ENCODE measurements around the gene UNC5A. TPM values are rescaled to one million over a fixed set of nuclear protein-coding genes. Genes with fewer than 3 reads are reported as not detected.

UNC5A gene
- total RNA-seq, 1 experiment from 2014 or later = 0.07 TPM

- Histone ChIP-seq H3K4me2 (ENCODE audit: low read length) (no peak overlapping the region), H2AFZ (ENCODE audit: low read length) (no peak overlapping the region), H3K27me3 (ENCODE audit: low read length) (peaks cover 13% of the 10 kb centered on the region), H3F3A (ENCODE audit: low read length, unreplicated experiment) (no peaks in the 10 kb centered on the region), H3K9me3 (ENCODE audit: low read length) (no peaks in the 10 kb centered on the region), H3K36me3 (ENCODE audit: low read depth, low read length) (no peaks in the 10 kb centered on the region), H4K20me1 (ENCODE audit: low read length) (no peaks in the 10 kb centered on the region), H3K27ac (ENCODE audit: low read length) (no peak overlapping the region), H3K9ac (ENCODE audit: low read length) (no peak overlapping the region), H3K9me2 (replicated peaks; ENCODE audit: low read length) (no peaks in the 10 kb centered on the region), H3K79me2 (ENCODE audit: low read length) (no peaks in the 10 kb centered on the region), H3K4me3 (ENCODE audit: low read length) (no peak overlapping the region), H3K4me1 (ENCODE audit: insufficient read depth, low read length) (no peaks in the 10 kb centered on the region)
- DNase-seq (no peak), ATAC-seq (no peak)
- CTCF ChIA-PET = no interaction called here
- intact Hi-C loops (cut with micrococcal nuclease) = no loop called here
- BruUV-seq (replicated peaks) = no TSS peak
- TF ChIP-seq EZH2 (IDR thresholded peaks at IDR 0.05; ENCODE audit: low read length, unreplicated experiment) = no peak
- TF ChIP-seq EZH2phosphoT487 (IDR thresholded peaks at IDR 0.05; ENCODE audit: borderline replicate concordance, low read length) = no peak
- TF ChIP-seq CTCF (conservative IDR thresholded peaks at IDR 0.05; ENCODE audit: low read depth, low read length) = no peak
- POLR2A ChIA-PET (ENCODE audit: unreplicated experiment) = no interaction called here
These were observed 69.5 kb downstream of the UNC5A start for GRCh38 chr5:176879663-176880361.

DNA sequence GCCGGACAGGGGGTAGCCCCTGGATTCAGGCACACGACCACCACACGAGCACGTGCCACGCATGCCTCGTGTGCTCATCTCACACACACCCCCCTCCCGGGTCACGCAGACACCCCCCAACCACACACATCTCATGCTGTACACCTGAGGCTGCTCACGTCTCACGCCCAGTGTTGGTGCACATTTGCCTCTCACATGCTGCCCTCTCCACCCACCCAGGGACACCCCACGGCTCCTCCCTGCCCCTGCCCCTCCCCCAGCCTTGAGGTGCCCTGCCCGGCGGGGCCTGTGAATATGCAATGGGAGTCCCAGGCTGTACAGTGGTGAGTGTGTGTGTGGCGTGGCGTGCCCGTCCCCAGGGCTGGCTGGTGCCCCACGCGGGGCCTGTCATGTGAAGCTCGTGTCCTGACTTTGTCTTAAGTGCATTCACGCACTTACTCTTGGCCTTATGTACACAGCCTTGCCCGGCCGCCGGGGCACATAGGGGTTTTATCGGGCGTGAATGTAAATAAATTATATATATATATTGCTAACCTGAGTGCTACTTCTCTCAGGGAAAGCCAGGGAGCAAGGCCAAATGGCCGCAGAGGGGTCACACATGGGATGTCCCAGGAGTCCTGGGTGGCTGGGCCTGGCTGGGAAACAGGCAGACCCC, 70.1 kb downstream of the UNC5A start:
- Histone ChIP-seq H3F3A (ENCODE audit: low read length, unreplicated experiment) (no peaks in the 10 kb centered on the region), H4K20me1 (ENCODE audit: low read length) (no peaks in the 10 kb centered on the region), H3K27me3 (ENCODE audit: low read length) (peaks cover 10% of the 10 kb centered on the region), H2AFZ (ENCODE audit: low read length) (no peak overlapping the region), H3K4me3 (ENCODE audit: low read length) (no peak overlapping the region), H3K4me1 (ENCODE audit: insufficient read depth, low read length) (no peaks in the 10 kb centered on the region), H3K79me2 (ENCODE audit: low read length) (no peaks in the 10 kb centered on the region), H3K9me3 (ENCODE audit: low read length) (no peaks in the 10 kb centered on the region), H3K9ac (ENCODE audit: low read length) (no peak overlapping the region), H3K27ac (ENCODE audit: low read length) (no peak overlapping the region), H3K36me3 (ENCODE audit: low read depth, low read length) (no peaks in the 10 kb centered on the region), H3K9me2 (replicated peaks; ENCODE audit: low read length) (no peaks in the 10 kb centered on the region), H3K4me2 (ENCODE audit: low read length) (no peak overlapping the region)
- no peak for DNase-seq
- intact Hi-C loops (cut with micrococcal nuclease) = no loop called here
- ChIA-PET POLR2A (ENCODE audit: unreplicated experiment) (no interaction called here), CTCF (no interaction called here)
- ATAC-seq = no peak
- no TSS peak for BruUV-seq (replicated peaks)
- TF ChIP-seq EZH2phosphoT487 (IDR thresholded peaks at IDR 0.05; ENCODE audit: borderline replicate concordance, low read length) (no peak), EZH2 (IDR thresholded peaks at IDR 0.05; ENCODE audit: low read length, unreplicated experiment) (no peak), CTCF (conservative IDR thresholded peaks at IDR 0.05; ENCODE audit: low read depth, low read length) (no peak)

Measured in PC-3 (cell line).